Measurements from ENCODE around the gene BICC1. TPM values are rescaled to one million over a fixed set of nuclear protein-coding genes. Genes with fewer than 3 reads are reported as not detected.
A peak's percentile ranks its signal among the peaks of the same experiment; 100 is the strongest.

BICC1 gene
- total and polyA plus RNA-seq, 2 of the 4 experiments (the other 2 are of a cell fraction), result 5.7 to 42.5 TPM

DNA sequence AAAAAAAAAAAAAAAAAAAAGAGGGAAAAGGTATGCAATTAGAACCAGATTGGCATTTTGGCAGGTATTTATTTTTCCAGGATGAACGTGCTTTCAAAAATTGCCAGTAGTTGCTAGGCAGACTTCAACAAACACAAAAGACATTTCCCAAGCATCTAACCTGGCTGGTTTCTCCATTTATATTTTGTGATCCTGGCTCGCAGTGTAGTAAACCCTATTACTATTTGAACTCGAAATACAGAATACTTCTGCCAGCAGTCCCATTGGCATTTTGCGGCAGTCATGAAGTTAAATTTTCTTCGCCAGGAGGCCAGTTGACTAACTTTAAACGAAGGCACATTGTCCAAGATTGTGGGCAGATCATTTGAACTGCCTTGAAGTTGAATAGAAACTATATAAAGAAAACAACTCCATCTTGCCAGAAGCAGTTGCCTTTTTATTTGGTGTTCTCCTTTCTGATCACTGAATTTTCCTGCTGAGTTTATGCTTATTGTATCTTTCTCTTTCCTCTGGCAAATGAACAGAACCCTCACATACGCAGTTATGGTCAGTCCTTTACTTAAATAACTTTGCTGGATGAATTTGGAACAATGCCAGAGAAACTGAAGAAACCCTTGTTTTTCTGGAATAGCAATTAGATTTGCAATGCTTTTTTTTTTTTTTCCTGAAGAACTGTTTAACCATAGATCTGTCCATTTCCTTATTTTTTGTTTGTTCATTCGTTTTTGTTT lies 132.9 kb downstream of the BICC1 start (continued):
- no peak for TF ChIP-seq CHD1 (IDR thresholded peaks at IDR 0.05; ENCODE audit: low read depth, low read length)

DNA sequence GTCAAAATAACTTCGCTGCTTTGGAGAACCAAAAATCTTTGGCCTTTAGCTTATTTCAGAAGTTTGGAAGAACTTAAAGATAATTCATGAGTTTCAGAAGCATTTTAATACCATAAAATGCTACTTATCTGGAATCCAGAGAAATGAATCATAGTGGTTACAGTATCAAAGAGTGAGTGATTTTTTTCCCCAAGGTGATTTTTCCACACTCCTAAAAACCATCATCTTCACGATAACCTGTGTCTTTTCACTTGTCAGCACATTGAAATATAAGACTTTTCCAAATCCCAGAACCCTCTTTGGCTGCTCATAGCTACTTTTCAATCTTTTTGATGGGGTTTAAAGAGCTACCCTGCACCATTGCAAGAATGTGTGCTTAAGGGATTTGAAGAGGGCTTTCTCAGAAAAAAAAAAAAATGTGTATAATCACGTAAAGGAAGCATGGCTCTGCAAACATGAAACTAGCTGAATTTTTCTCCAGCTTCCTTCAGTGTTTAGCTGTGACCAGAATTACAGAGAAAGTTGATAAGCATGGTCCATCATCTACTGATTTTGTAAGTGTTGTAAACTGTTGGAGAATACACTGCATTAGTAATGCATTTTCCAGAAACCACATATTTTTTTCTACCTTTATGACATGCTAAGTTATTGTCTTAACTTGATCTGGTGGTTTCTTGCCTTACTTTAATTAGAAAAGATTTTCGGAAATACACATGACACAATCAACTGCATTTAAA lies 134.9 kb downstream of the BICC1 start:
- Histone ChIP-seq H4K8ac (ENCODE audit: low read depth in 2 of 2, low read length in 2 of 2) (peak overlapping the region in 1 of 2 experiments; percentile 23; a peak in 1 of 4 replicates), H2BK5ac (ENCODE audit: low read depth, low read length, poor library complexity, severe bottlenecking) (peak overlapping the region; percentile 3), H3K27ac (ENCODE audit: insufficient read depth, low read length) (no peak overlapping the region), H3K79me1 (ENCODE audit: low read depth in 1 of 2, low read length in 2 of 2) (peaks cover 40 to 49% of the 10 kb centered on the region in 2 experiments), H3K56ac (ENCODE audit: extremely low read depth, insufficient read depth, low read length) (no peak overlapping the region), H2AK5ac (ENCODE audit: low read depth, low read length) (no peak overlapping the region), H4K5ac (ENCODE audit: low read depth, low read length) (no peak overlapping the region; the same call in 1 of the 2 replicates), H3K27me3 (ENCODE audit: control insufficient read depth, insufficient read depth, low read length) (no peaks in the 10 kb centered on the region), H3K14ac (replicated peaks; ENCODE audit: low read depth, low read length) (no peak overlapping the region; the same call in 1 of the 2 replicates), H2BK20ac (ENCODE audit: low read depth, low read length) (no peak overlapping the region), H4K20me1 (ENCODE audit: insufficient read depth, low read length) (peaks cover 5% of the 10 kb centered on the region; the same call in 1 of the 2 replicates), H3K4me1 (ENCODE audit: control insufficient read depth, insufficient read depth, low read length) (peaks cover 20% of the 10 kb centered on the region), H3K4ac (ENCODE audit: low read depth, low read length) (no peak overlapping the region), H3K9me3 (ENCODE audit: control insufficient read depth, insufficient read depth, low read length) (no peaks in the 10 kb centered on the region), H2AFZ (replicated peaks; ENCODE audit: low read length, poor library complexity) (no peak overlapping the region), H3K4me3 (ENCODE audit: insufficient read depth, low read depth, low read length) (no peak overlapping the region), H3K9ac (ENCODE audit: low read depth, low read length) (no peak overlapping the region), H2BK120ac (ENCODE audit: low read depth, low read length) (no peak overlapping the region), H3K23ac (ENCODE audit: low read depth, low read length) (no peak overlapping the region; the same call in 1 of the 2 replicates), H2BK15ac (ENCODE audit: low read depth, low read length) (no peak overlapping the region), H4K91ac (ENCODE audit: insufficient read depth, low read depth, low read length) (no peak overlapping the region), H3K18ac (ENCODE audit: low read depth, low read length) (peak overlapping the region; percentile 12; the same call in 1 of the 2 replicates), H2AK9ac (replicated peaks; ENCODE audit: low read depth, low read length, poor library complexity) (no peak overlapping the region), H3K36me3 (ENCODE audit: control insufficient read depth, insufficient read depth, low read length) (0 out of 2 replicates have a peak, but pooled peaks cover 2% of the 10 kb centered on the region), H3K4me2 (ENCODE audit: low read depth, low read length) (peak overlapping the region; percentile 8; the same call in 1 of the 2 replicates), H3K9me1 (ENCODE audit: insufficient read depth, low read length) (peaks cover 10% of the 10 kb centered on the region)
- CTCF ChIA-PET, result interaction anchor here (0.6 kb wide), 3 partner anchors 233 to 375 kb away, joined by 3 to 5 read pairs (median 3); no protein-coding TSS in a partner anchor
- intact Hi-C loops (cut with micrococcal nuclease) (loop anchor here (5.0 kb wide), 1 partner anchor 110 kb away; no protein-coding TSS in a partner anchor), in situ Hi-C loops (cut with MboI; ENCODE audit: low sequenced_read_pairs) (no loop called here), dilution Hi-C loops (cut with HindIII; ENCODE audit: low sequenced_read_pairs, unreplicated experiment) (no loop called here)
- no TSS peak for BruUV-seq (replicated peaks)
- POLR2A ChIA-PET (ENCODE audit: unreplicated experiment), result no interaction called here
- no CpG with 5 or more reads among the region's 4 CpGs for WGBS, 2 experiments (ENCODE audit: extremely low coverage in 2 of 2, insufficient read length in 1 of 2)
- peak; percentile 16 for ATAC-seq (ENCODE audit: low read depth)
- DNase-seq, result peak; percentile 44
- TF ChIP-seq, protein P1, sequence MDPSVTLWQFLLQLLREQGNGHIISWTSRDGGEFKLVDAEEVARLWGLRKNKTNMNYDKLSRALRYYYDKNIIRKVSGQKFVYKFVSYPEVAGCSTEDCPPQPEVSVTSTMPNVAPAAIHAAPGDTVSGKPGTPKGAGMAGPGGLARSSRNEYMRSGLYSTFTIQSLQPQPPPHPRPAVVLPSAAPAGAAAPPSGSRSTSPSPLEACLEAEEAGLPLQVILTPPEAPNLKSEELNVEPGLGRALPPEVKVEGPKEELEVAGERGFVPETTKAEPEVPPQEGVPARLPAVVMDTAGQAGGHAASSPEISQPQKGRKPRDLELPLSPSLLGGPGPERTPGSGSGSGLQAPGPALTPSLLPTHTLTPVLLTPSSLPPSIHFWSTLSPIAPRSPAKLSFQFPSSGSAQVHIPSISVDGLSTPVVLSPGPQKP (IDR thresholded peaks at IDR 0.05; ENCODE audit: borderline replicate concordance, low read depth, low read length), result no peak
- TF ChIP-seq MAFK (IDR thresholded peaks at IDR 0.05; ENCODE audit: low read depth, low read length) (no peak), FOS (IDR thresholded peaks at IDR 0.05; ENCODE audit: low read depth, low read length) (no peak), RFX5 (IDR thresholded peaks at IDR 0.05; ENCODE audit: low read depth, low read length) (no peak), RAD21 (IDR thresholded peaks at IDR 0.05; ENCODE audit: low read length) (no peak), NFE2L2 (IDR thresholded peaks at IDR 0.05; ENCODE audit: low read depth, low read length) (no peak), SMC3 (IDR thresholded peaks at IDR 0.05; ENCODE audit: low read depth, low read length) (no peak), CEBPB (IDR thresholded peaks at IDR 0.05; ENCODE audit: low read depth, low read length) (no peak), MAZ (IDR thresholded peaks at IDR 0.05; ENCODE audit: borderline replicate concordance, low read depth, low read length) (no peak), RCOR1 (IDR thresholded peaks at IDR 0.05; ENCODE audit: insufficient replicate concordance, low read length) (no peak), POLR2A (IDR thresholded peaks at IDR 0.05; ENCODE audit: low read depth, low read length) (no peak), CHD1 (IDR thresholded peaks at IDR 0.05; ENCODE audit: low read depth, low read length) (no peak), MXI1 (IDR thresholded peaks at IDR 0.05; ENCODE audit: borderline replicate concordance, low read depth, low read length) (no peak)

All from IMR-90 (cell line).